Muscle of leg (tissue), 11 donors: ENCODE measurements around the gene WWOX. TPM values are rescaled to one million over a fixed set of nuclear protein-coding genes. Genes with fewer than 3 reads are reported as not detected.

Source experiments
- DNase-seq: peaks from one replicate; pipeline ENCODE4 v3.0.0; 2013
- H3K27ac ChIP-seq: one replicate; pipeline ENCODE4 v1.5.1; 2013; ENCODE audit warnings: mild to moderate bottlenecking, low read length, control low read depth
- H3K27me3 ChIP-seq: one replicate; pipeline ENCODE4 v1.6.1; 2013; ENCODE audit warnings: low read length; ENCODE audit not compliant: control insufficient read depth, insufficient read depth
- H3K36me3 ChIP-seq: one replicate; pipeline ENCODE4 v1.6.1; 2013; ENCODE audit warnings: low read length; ENCODE audit not compliant: control insufficient read depth, insufficient read depth
- H3K4me1 ChIP-seq: one replicate; pipeline ENCODE4 v1.6.1; 2013; ENCODE audit warnings: low read length; ENCODE audit not compliant: control insufficient read depth, insufficient read depth
- H3K4me3 ChIP-seq: one replicate; pipeline ENCODE4 v1.5.1; 2013; ENCODE audit warnings: low read length, control low read depth
- H3K9me3 ChIP-seq: replicated peaks from 2 replicates; pipeline ENCODE4 v1.6.1; 2013; ENCODE audit warnings: low read depth, low read length; ENCODE audit not compliant: control insufficient read depth
- whole genome bisulfite sequencing: methylation state at CpG from one replicate; pipeline ENCODE4 v1.1.5; 2013; ENCODE audit warnings: missing lambda C conversion rate; ENCODE audit not compliant: insufficient coverage; 5-methylcytosine and 5-hydroxymethylcytosine counted together
- polyA plus RNA-seq, 8 donors: library from polyadenylated mRNA; unstranded; fragments of 120-200 nt; gene quantifications; one replicate each; pipeline versions ENCODE4 v1.2.1 to v1.2.3, GENCODE V29; 2013; ENCODE audit warnings: inconsistent platforms in 1 of 8, low replicate concordance in 1 of 8; ENCODE audit not compliant: insufficient read length in 8 of 8, insufficient read depth in 1 of 8
- total RNA-seq: library from RNA; stranded (reverse); fragments of 120-200 nt; gene quantifications from one replicate; pipeline ENCODE4 v1.2.4, GENCODE V29; 2013

WWOX gene
- total and polyA plus RNA-seq, 9 donors: 8.1 to 15.8 (median 12.2) TPM

GRCh38 chr16:78395035-78395434 lies 295.6 kb downstream of the WWOX start:
- no peaks in the 10 kb centered on the region for H3K27me3 ChIP-seq
- DNase-seq: no peak

GRCh38 chr16:78396046-78396445 lies 296.6 kb downstream of the WWOX start:
- Histone ChIP-seq H3K9me3 (peaks cover 7% of the 10 kb centered on the region), H3K36me3 (no peaks in the 10 kb centered on the region), H3K27me3 (no peaks in the 10 kb centered on the region), H3K4me1 (peaks cover 5% of the 10 kb centered on the region), H3K4me3 (no peak overlapping the region), H3K27ac (no peak overlapping the region)
- no CpG with 5 or more reads among the region's 2 CpGs for WGBS
- no peak for DNase-seq

More at GRCh38 chr16:78395035-78395434, 295.6 kb downstream of the WWOX start:
- WGBS: 74% methylated on average over 5 of the region's 6 CpGs
- peaks cover 11% of the 10 kb centered on the region for H3K4me1 ChIP-seq
- no peak overlapping the region for H3K4me3 ChIP-seq
- H3K36me3 ChIP-seq: no peaks in the 10 kb centered on the region
- peaks cover 7% of the 10 kb centered on the region for H3K9me3 ChIP-seq
- H3K27ac ChIP-seq: no peak overlapping the region

- Histone ChIP-seq H3K36me3 (no peaks in the 10 kb centered on the region), H3K27me3 (no peaks in the 10 kb centered on the region), H3K27ac (no peak overlapping the region), H3K9me3 (peaks cover 7% of the 10 kb centered on the region), H3K4me1 (no peaks in the 10 kb centered on the region), H3K4me3 (no peak overlapping the region)
- WGBS: no CpG with 5 or more reads among the region's 4 CpGs
- no peak for DNase-seq
Measured at GRCh38 chr16:78396673-78397072, 297.2 kb downstream of the WWOX start.

GRCh38 chr16:78399384-78399783 lies 299.9 kb downstream of the WWOX start:
- no CpG with 5 or more reads among the region's 5 CpGs for WGBS
- H3K27ac ChIP-seq: no peak overlapping the region
- DNase-seq: no peak
- no peaks in the 10 kb centered on the region for H3K36me3 ChIP-seq
- no peaks in the 10 kb centered on the region for H3K27me3 ChIP-seq
- no peaks in the 10 kb centered on the region for H3K9me3 ChIP-seq
- H3K4me1 ChIP-seq: no peaks in the 10 kb centered on the region
- no peak overlapping the region for H3K4me3 ChIP-seq

GRCh38 chr16:78402833-78403232 lies 303.4 kb downstream of the WWOX start:
- H3K27me3 ChIP-seq: no peaks in the 10 kb centered on the region
- no peak for DNase-seq
- H3K9me3 ChIP-seq: peaks cover 2% of the 10 kb centered on the region
- H3K36me3 ChIP-seq: no peaks in the 10 kb centered on the region
- no peak overlapping the region for H3K27ac ChIP-seq
- no peak overlapping the region for H3K4me3 ChIP-seq
- WGBS: no CpG with 5 or more reads among the region's 3 CpGs
- no peaks in the 10 kb centered on the region for H3K4me1 ChIP-seq

GRCh38 chr16:78405040-78405439 lies 305.6 kb downstream of the WWOX start:
- WGBS: no CpG with 5 or more reads among the region's 3 CpGs
- H3K4me1 ChIP-seq: no peaks in the 10 kb centered on the region
- H3K27ac ChIP-seq: no peak overlapping the region
- H3K4me3 ChIP-seq: no peak overlapping the region
- peaks cover 7% of the 10 kb centered on the region for H3K9me3 ChIP-seq
- DNase-seq: peak; percentile 51
- no peaks in the 10 kb centered on the region for H3K36me3 ChIP-seq
- H3K27me3 ChIP-seq: no peaks in the 10 kb centered on the region

GRCh38 chr16:78405833-78406232 lies 306.4 kb downstream of the WWOX start:
- peaks cover 7% of the 10 kb centered on the region for H3K9me3 ChIP-seq
- 80% methylated on average over 1 of the region's 7 CpGs for WGBS
- no peaks in the 10 kb centered on the region for H3K4me1 ChIP-seq
- no peak for DNase-seq
- H3K36me3 ChIP-seq: no peaks in the 10 kb centered on the region
- no peaks in the 10 kb centered on the region for H3K27me3 ChIP-seq
- no peak overlapping the region for H3K4me3 ChIP-seq
- H3K27ac ChIP-seq: no peak overlapping the region

GRCh38 chr16:78407191-78407590 lies 307.7 kb downstream of the WWOX start:
- H3K27me3 ChIP-seq: no peaks in the 10 kb centered on the region
- no peak overlapping the region for H3K4me3 ChIP-seq
- no peaks in the 10 kb centered on the region for H3K36me3 ChIP-seq
- H3K4me1 ChIP-seq: no peaks in the 10 kb centered on the region
- H3K27ac ChIP-seq: no peak overlapping the region
- H3K9me3 ChIP-seq: peaks cover 7% of the 10 kb centered on the region
- peak; percentile 39 for DNase-seq

- no peaks in the 10 kb centered on the region for H3K4me1 ChIP-seq
- DNase-seq: no peak
- 73% methylated on average over 2 of the region's 3 CpGs for WGBS
- H3K27ac ChIP-seq: no peak overlapping the region
- H3K9me3 ChIP-seq: no peaks in the 10 kb centered on the region
- H3K4me3 ChIP-seq: no peak overlapping the region
- H3K27me3 ChIP-seq: no peaks in the 10 kb centered on the region
- no peaks in the 10 kb centered on the region for H3K36me3 ChIP-seq
Measured at GRCh38 chr16:78413651-78414050, 314.2 kb downstream of the WWOX start.

GRCh38 chr16:78415013-78415412 lies 315.6 kb downstream of the WWOX start:
- no peak overlapping the region for H3K4me3 ChIP-seq
- H3K4me1 ChIP-seq: no peaks in the 10 kb centered on the region
- no peaks in the 10 kb centered on the region for H3K36me3 ChIP-seq
- WGBS: no CpG with 5 or more reads among the region's 5 CpGs
- no peak overlapping the region for H3K27ac ChIP-seq
- H3K9me3 ChIP-seq: no peaks in the 10 kb centered on the region
- DNase-seq: no peak
- no peaks in the 10 kb centered on the region for H3K27me3 ChIP-seq

- no peaks in the 10 kb centered on the region for H3K27me3 ChIP-seq
- no peaks in the 10 kb centered on the region for H3K36me3 ChIP-seq
- H3K4me3 ChIP-seq: no peak overlapping the region
- H3K4me1 ChIP-seq: no peaks in the 10 kb centered on the region
- no CpG with 5 or more reads among the region's 1 CpG for WGBS
- H3K27ac ChIP-seq: no peak overlapping the region
- H3K9me3 ChIP-seq: no peaks in the 10 kb centered on the region
- no peak for DNase-seq
Measured at GRCh38 chr16:78415669-78416068, 316.2 kb downstream of the WWOX start.
